Uterus (tissue), 2 donors: Measurements from ENCODE around the gene ANXA8L1.
"Not testable (repeated sequence)": the region's sequence is repeated elsewhere in the genome, so short reads cannot be mapped to it uniquely, and the experiment has no call there.

ENCODE experiments used
- POLR2A ChIP-seq, 2 donors: fragments of 450-650 bp; IDR thresholded peaks; one replicate each; pipeline ENCODE4 v1.6.1; 2016; ENCODE audit warnings: antibody characterized with exemption in 2 of 2, mild to moderate bottlenecking in 1 of 2, moderate library complexity in 1 of 2
- TF ChIP-seq, protein P1 (sequence below), 4 experiments: fragments of 200-600 bp in 2 of 4; fragments of 450-650 bp in 2 of 4; sonication (generic) in 2 of 4; IDR thresholded peaks; one replicate each; pipeline ENCODE4 v1.5.1; 2016 to 2019; ENCODE audit warnings: antibody characterized with exemption in 4 of 4, mild to moderate bottlenecking in 2 of 4, moderate library complexity in 1 of 4

DNA sequence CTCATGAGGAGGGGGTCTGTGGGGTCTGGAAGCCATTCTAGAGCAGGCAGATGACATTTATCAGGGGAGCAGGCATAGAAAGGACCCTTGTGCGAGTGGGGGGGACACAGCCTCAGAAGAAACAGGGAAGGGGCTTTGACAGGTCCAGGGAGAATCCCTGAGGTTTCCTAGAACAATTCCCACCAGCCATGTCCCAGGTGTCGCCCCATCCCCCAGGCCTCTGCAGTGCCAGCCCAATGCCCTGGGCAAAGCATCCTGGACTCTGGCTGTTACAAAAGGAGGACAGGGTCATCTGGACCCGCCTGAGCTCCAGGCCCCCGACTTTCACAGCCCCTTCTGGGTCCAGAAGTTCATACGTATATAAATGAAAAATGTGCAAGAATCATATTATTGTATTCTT is 8.4 kb upstream of the ANXA8L1 start:
- not testable (repeated sequence) for TF ChIP-seq POLR2A (IDR thresholded peaks at IDR 0.05)
- TF ChIP-seq, protein P1, sequence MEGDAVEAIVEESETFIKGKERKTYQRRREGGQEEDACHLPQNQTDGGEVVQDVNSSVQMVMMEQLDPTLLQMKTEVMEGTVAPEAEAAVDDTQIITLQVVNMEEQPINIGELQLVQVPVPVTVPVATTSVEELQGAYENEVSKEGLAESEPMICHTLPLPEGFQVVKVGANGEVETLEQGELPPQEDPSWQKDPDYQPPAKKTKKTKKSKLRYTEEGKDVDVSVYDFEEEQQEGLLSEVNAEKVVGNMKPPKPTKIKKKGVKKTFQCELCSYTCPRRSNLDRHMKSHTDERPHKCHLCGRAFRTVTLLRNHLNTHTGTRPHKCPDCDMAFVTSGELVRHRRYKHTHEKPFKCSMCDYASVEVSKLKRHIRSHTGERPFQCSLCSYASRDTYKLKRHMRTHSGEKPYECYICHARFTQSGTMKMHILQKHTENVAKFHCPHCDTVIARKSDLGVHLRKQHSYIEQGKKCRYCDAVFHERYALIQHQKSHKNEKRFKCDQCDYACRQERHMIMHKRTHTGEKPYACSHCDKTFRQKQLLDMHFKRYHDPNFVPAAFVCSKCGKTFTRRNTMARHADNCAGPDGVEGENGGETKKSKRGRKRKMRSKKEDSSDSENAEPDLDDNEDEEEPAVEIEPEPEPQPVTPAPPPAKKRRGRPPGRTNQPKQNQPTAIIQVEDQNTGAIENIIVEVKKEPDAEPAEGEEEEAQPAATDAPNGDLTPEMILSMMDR (IDR thresholded peaks at IDR 0.05): not testable (repeated sequence)
